ENCODE data around the gene EMC7. TPM values are rescaled to one million over a fixed set of nuclear protein-coding genes. Genes with fewer than 3 reads are reported as not detected.

The EMC7 gene
- total and polyA plus RNA-seq, 10 of the 15 experiments (the other 5 are each of a cell fraction or from before 2014, with no cell fraction given), result 16.5 to 88.9 (median 45.0) TPM

- in situ Hi-C loops (cut with MboI), result no loop called here
- 18% methylated on average over 2 of the region's 2 CpGs for WGBS (ENCODE audit: insufficient coverage, insufficient replicate concordance, low lambda C conversion rate, missing lambda C conversion rate)
These were observed 15.9 kb downstream of the EMC7 start for GRCh38 chr15:34085746-34086145.

More at GRCh38 chr15:34085746-34086145, 15.9 kb downstream of the EMC7 start:
- no peak overlapping the region for H3K4me3 ChIP-seq
- H3K4me1 ChIP-seq (ENCODE audit: control insufficient read depth, insufficient read depth, low read length), result no peaks in the 10 kb centered on the region
- H3K9me3 ChIP-seq (replicated peaks; ENCODE audit: control insufficient read depth, insufficient read depth, low read length), result no peaks in the 10 kb centered on the region
- no peaks in the 10 kb centered on the region for H4K20me1 ChIP-seq (ENCODE audit: control insufficient read depth, insufficient read depth)
- no peak overlapping the region for H3K9ac ChIP-seq (ENCODE audit: control insufficient read depth, insufficient read depth, low read length)
- FAIRE-seq (no peak), ATAC-seq (no peak), DNase-seq (ENCODE audit: low read depth, low spot score) (no peak)
- no peaks in the 10 kb centered on the region for H3K79me2 ChIP-seq (ENCODE audit: control insufficient read depth, insufficient read depth, low read length)
- H3K4me2 ChIP-seq (ENCODE audit: control insufficient read depth, insufficient read depth), result no peak overlapping the region
- ChIA-PET SMC1A (ENCODE audit: uncharacterized antibody, unreplicated experiment) (interaction anchor here (0.6 to 1.6 kb wide), 3 partner anchors 9 to 128 kb away, joined by 3 to 8 read pairs (median 3); no protein-coding TSS in a partner anchor), CTCF (interaction anchor here (0.8 to 1.3 kb wide), 2 partner anchors 10 to 23 kb away, joined by 3 to 5 read pairs; no protein-coding TSS in a partner anchor), POLR2A (interaction anchor here (0.6 kb wide), 2 partner anchors 15 to 422 kb away, joined by 3 read pairs; no protein-coding TSS in a partner anchor), RAD21 (ENCODE audit: unreplicated experiment) (interaction anchor here (0.7 kb wide), 2 partner anchors 9 to 77 kb away, joined by 3 to 5 read pairs; no protein-coding TSS in a partner anchor)
- no peaks in the 10 kb centered on the region for H3K27me3 ChIP-seq (replicated peaks in 1 of 2; ENCODE audit: control insufficient read depth in 2 of 2, insufficient read depth in 2 of 2, low read length in 1 of 2)
- no TSS peak for BruUV-seq (replicated peaks)
- intact Hi-C loops (cut with micrococcal nuclease; ENCODE audit: unreplicated experiment), result no loop called here
- TF ChIP-seq, protein P1, sequence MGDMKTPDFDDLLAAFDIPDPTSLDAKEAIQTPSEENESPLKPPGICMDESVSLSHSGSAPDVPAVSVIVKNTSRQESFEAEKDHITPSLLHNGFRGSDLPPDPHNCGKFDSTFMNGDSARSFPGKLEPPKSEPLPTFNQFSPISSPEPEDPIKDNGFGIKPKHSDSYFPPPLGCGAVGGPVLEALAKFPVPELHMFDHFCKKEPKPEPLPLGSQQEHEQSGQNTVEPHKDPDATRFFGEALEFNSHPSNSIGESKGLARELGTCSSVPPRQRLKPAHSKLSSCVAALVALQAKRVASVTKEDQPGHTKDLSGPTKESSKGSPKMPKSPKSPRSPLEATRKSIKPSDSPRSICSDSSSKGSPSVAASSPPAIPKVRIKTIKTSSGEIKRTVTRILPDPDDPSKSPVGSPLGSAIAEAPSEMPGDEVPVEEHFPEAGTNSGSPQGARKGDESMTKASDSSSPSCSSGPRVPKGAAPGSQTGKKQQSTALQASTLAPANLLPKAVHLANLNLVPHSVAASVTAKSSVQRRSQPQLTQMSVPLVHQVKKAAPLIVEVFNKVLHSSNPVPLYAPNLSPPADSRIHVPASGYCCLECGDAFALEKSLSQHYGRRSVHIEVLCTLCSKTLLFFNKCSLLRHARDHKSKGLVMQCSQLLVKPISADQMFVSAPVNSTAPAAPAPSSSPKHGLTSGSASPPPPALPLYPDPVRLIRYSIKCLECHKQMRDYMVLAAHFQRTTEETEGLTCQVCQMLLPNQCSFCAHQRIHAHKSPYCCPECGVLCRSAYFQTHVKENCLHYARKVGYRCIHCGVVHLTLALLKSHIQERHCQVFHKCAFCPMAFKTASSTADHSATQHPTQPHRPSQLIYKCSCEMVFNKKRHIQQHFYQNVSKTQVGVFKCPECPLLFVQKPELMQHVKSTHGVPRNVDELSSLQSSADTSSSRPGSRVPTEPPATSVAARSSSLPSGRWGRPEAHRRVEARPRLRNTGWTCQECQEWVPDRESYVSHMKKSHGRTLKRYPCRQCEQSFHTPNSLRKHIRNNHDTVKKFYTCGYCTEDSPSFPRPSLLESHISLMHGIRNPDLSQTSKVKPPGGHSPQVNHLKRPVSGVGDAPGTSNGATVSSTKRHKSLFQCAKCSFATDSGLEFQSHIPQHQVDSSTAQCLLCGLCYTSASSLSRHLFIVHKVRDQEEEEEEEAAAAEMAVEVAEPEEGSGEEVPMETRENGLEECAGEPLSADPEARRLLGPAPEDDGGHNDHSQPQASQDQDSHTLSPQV (IDR thresholded peaks at IDR 0.05), result no peak
- TF ChIP-seq JUND (IDR thresholded peaks at IDR 0.05; ENCODE audit: low read depth, low read length) (no peak), BCL11A (IDR thresholded peaks at IDR 0.05; ENCODE audit: low read depth, low read length) (no peak), NBN (IDR thresholded peaks at IDR 0.05) (no peak)
- TF ChIP-seq, protein P2, sequence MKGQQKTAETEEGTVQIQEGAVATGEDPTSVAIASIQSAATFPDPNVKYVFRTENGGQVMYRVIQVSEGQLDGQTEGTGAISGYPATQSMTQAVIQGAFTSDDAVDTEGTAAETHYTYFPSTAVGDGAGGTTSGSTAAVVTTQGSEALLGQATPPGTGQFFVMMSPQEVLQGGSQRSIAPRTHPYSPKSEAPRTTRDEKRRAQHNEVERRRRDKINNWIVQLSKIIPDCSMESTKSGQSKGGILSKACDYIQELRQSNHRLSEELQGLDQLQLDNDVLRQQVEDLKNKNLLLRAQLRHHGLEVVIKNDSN (IDR thresholded peaks at IDR 0.05; ENCODE audit: borderline replicate concordance, extremely low read length, insufficient read depth, low read depth, low read length), result no peak
- TF ChIP-seq, protein P3, sequence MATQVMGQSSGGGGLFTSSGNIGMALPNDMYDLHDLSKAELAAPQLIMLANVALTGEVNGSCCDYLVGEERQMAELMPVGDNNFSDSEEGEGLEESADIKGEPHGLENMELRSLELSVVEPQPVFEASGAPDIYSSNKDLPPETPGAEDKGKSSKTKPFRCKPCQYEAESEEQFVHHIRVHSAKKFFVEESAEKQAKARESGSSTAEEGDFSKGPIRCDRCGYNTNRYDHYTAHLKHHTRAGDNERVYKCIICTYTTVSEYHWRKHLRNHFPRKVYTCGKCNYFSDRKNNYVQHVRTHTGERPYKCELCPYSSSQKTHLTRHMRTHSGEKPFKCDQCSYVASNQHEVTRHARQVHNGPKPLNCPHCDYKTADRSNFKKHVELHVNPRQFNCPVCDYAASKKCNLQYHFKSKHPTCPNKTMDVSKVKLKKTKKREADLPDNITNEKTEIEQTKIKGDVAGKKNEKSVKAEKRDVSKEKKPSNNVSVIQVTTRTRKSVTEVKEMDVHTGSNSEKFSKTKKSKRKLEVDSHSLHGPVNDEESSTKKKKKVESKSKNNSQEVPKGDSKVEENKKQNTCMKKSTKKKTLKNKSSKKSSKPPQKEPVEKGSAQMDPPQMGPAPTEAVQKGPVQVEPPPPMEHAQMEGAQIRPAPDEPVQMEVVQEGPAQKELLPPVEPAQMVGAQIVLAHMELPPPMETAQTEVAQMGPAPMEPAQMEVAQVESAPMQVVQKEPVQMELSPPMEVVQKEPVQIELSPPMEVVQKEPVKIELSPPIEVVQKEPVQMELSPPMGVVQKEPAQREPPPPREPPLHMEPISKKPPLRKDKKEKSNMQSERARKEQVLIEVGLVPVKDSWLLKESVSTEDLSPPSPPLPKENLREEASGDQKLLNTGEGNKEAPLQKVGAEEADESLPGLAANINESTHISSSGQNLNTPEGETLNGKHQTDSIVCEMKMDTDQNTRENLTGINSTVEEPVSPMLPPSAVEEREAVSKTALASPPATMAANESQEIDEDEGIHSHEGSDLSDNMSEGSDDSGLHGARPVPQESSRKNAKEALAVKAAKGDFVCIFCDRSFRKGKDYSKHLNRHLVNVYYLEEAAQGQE (IDR thresholded peaks at IDR 0.05; ENCODE audit: low read depth, low read length), result no peak
- peaks cover 6 to 17% of the 10 kb centered on the region in 2 experiments; a peak in 3 of 4 replicates for H3K36me3 ChIP-seq (ENCODE audit: control insufficient read depth in 2 of 2, insufficient read depth in 2 of 2, low read length in 1 of 2)
- no peak overlapping the region for H3K27ac ChIP-seq (ENCODE audit: control insufficient read depth, insufficient read depth)
- no peak overlapping the region for H2AFZ ChIP-seq (ENCODE audit: control insufficient read depth, low read depth, low read length)
